Fibroblast of the aortic adventitia (primary cell): Measurements from ENCODE around the gene PSD2. TPM values are rescaled to one million over a fixed set of nuclear protein-coding genes. Genes with fewer than 3 reads are reported as not detected.

Experiments
- DNase-seq: peaks from one replicate; pipeline ENCODE4 v3.0.0-alpha.2; 2010; ENCODE audit warnings: low read depth
- H3K4me3 ChIP-seq: 2 replicates; pipeline ENCODE4 v1.5.1; 2011; ENCODE audit warnings: low read depth, mild to moderate bottlenecking, control low read depth, low read length, moderate library complexity
- CTCF ChIP-seq: IDR thresholded peaks from 2 replicates; pipeline ENCODE4 v1.5.1; 2011; ENCODE audit warnings: mild to moderate bottlenecking, low read length, control low read depth, inconsistent platforms; ENCODE audit not compliant: insufficient read depth
- total RNA-seq: library from RNA; depleted of rRNA; stranded (reverse); fragments of >200 nt; gene quantifications from 2 replicates; pipeline ENCODE4 v1.2.3, GENCODE V29; 2012; ENCODE audit warnings: low replicate concordance

Gene PSD2
- total RNA-seq, 1 donor = not detected

- DNase-seq = no peak
- no peak for TF ChIP-seq CTCF
- no peak overlapping the region for H3K4me3 ChIP-seq
Observed at GRCh38 chr5:139764886-139765408, 30.7 kb upstream of the PSD2 start.

GRCh38 chr5:139765409-139766217 lies 30.0 kb upstream of the PSD2 start:
- peak; percentile 71 for DNase-seq
- TF ChIP-seq CTCF = peak; percentile 88
- H3K4me3 ChIP-seq = peak overlapping the region; percentile 72

GRCh38 chr5:139767960-139768359 lies 27.6 kb upstream of the PSD2 start:
- no peak overlapping the region for H3K4me3 ChIP-seq
- no peak for TF ChIP-seq CTCF
- DNase-seq = no peak

GRCh38 chr5:139768807-139769465 lies 26.7 kb upstream of the PSD2 start:
- DNase-seq = no peak
- no peak for TF ChIP-seq CTCF

GRCh38 chr5:139769477-139769876 lies 26.1 kb upstream of the PSD2 start:
- no peak for TF ChIP-seq CTCF
- DNase-seq = no peak
- H3K4me3 ChIP-seq = no peak overlapping the region

More at GRCh38 chr5:139768807-139769465, 26.7 kb upstream of the PSD2 start:
- no peak overlapping the region for H3K4me3 ChIP-seq

- TF ChIP-seq CTCF = no peak
- DNase-seq = no peak
- H3K4me3 ChIP-seq = no peak overlapping the region
Observed at GRCh38 chr5:139770722-139771121, 24.9 kb upstream of the PSD2 start.
